ENCODE measurements around the gene RNU7-1. TPM values are rescaled to one million over a fixed set of nuclear protein-coding genes. Genes with fewer than 3 reads are reported as not detected.
A peak's percentile ranks its signal among the peaks of the same experiment; 100 is the strongest.

Gene RNU7-1
- total and polyA plus RNA-seq, 9 of the 15 experiments (the other 6 are each of a cell fraction or from before 2014, with no cell fraction given) = not detected

DNA sequence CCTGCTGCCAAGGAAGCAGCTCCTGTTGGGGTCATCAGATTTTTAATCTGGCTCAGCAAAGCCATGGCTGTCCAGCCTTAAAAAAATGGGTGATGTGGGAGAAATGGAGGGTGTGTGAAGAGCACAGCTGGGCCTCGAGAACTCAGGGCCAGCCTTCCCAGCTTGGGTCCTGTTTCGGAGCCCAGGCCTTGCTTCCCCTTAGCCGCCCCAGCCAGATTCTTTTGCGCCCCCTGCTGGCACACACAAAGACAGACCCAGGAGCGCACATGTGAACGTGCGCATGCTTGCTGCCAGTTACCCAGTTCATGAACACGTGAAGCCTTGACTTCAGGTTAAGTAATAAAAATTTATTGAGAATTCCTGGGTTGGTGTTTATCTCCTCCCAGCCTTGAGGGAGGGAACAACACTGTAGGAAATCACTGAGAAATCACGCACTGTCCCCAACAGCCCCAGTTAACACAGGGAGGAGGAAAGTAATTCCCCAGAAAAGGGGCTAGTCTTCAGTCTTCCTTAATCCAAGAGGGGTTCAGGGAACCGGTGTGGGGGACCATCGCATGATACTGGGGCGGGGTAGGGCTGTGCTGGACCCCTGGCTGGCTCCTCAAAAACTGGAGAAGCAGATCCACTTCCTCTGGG lies 21.5 kb downstream of the RNU7-1 start (continued):
- TF ChIP-seq PKNOX1 (IDR thresholded peaks at IDR 0.05) = no peak
- no peak for TF ChIP-seq ETS2 (tag; IDR thresholded peaks at IDR 0.05; ENCODE audit: borderline replicate concordance, poor library complexity, severe bottlenecking)
- TF ChIP-seq OTX1 (CRISPR knock-in tag; IDR thresholded peaks at IDR 0.05) = no peak
- TF ChIP-seq, protein P1, sequence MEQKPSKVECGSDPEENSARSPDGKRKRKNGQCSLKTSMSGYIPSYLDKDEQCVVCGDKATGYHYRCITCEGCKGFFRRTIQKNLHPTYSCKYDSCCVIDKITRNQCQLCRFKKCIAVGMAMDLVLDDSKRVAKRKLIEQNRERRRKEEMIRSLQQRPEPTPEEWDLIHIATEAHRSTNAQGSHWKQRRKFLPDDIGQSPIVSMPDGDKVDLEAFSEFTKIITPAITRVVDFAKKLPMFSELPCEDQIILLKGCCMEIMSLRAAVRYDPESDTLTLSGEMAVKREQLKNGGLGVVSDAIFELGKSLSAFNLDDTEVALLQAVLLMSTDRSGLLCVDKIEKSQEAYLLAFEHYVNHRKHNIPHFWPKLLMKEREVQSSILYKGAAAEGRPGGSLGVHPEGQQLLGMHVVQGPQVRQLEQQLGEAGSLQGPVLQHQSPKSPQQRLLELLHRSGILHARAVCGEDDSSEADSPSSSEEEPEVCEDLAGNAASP (IDR thresholded peaks at IDR 0.05) = no peak
- no peak for TF ChIP-seq RBM17 (IDR thresholded peaks at IDR 0.05; ENCODE audit: borderline replicate concordance, low read depth, low read length)
- TF ChIP-seq, protein P2, sequence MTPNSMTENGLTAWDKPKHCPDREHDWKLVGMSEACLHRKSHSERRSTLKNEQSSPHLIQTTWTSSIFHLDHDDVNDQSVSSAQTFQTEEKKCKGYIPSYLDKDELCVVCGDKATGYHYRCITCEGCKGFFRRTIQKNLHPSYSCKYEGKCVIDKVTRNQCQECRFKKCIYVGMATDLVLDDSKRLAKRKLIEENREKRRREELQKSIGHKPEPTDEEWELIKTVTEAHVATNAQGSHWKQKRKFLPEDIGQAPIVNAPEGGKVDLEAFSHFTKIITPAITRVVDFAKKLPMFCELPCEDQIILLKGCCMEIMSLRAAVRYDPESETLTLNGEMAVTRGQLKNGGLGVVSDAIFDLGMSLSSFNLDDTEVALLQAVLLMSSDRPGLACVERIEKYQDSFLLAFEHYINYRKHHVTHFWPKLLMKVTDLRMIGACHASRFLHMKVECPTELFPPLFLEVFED (CRISPR knock-in tag; conservative IDR thresholded peaks at IDR 0.05) = 0 out of 2 replicates have a peak, but pooled peaks have one; percentile 22
- no peak for TF ChIP-seq BRF1 (IDR thresholded peaks at IDR 0.05; ENCODE audit: borderline replicate concordance, extremely low read depth, insufficient read length)
- TF ChIP-seq SMARCE1 (IDR thresholded peaks at IDR 0.05) = no peak
- TF ChIP-seq ZNF407 (IDR thresholded peaks at IDR 0.05; ENCODE audit: low read depth) = no peak
- no peak for TF ChIP-seq ZNF3 (CRISPR knock-in tag; IDR thresholded peaks at IDR 0.05)
- TF ChIP-seq ATF6 (CRISPR knock-in tag; IDR thresholded peaks at IDR 0.05) = no peak
- TF ChIP-seq PHTF2 (CRISPR knock-in tag; IDR thresholded peaks at IDR 0.05) = no peak

Data from K562 (cell line).